Endothelial cell of umbilical vein (primary cell): ENCODE results near the gene PGAP3. TPM values are rescaled to one million over a fixed set of nuclear protein-coding genes. Genes with fewer than 3 reads are reported as not detected.
"Not testable (repeated sequence)": the region's sequence is repeated elsewhere in the genome, so short reads cannot be mapped to it uniquely, and the experiment has no call there.

Source experiments
- BruUV-seq: library from RNA; stranded (reverse); fragments of 400-500 nt; replicated peaks from 2 replicates; lab custom pipeline; 2021; lab: Mats Ljungman, UMichigan
- CTCF ChIA-PET: fragments of 300-600, 350-600 bp; sonication (Branson Sonifier 250); formaldehyde crosslinking; loops from one replicate; lab custom pipeline; 2021; ENCODE audit warnings: antibody characterized with exemption, inconsistent platforms; lab: Charles Lee
- POLR2A ChIA-PET: fragments of 300-600, 350-600 bp; sonication (Branson Sonifier 250); formaldehyde crosslinking; loops from one replicate; lab custom pipeline; 2021; ENCODE audit warnings: antibody characterized with exemption, inconsistent platforms; lab: Charles Lee
- DNase-seq: peaks from one replicate; pipeline ENCODE4 v3.0.0-alpha.2; 2011; ENCODE audit warnings: low read depth, low spot score
- FAIRE-seq: peaks from 2 replicates; lab custom pipeline; 2011; peaks lifted over from hg19 to GRCh38; lab: Jason Lieb, UNC
- H2AFZ ChIP-seq: 2 replicates; pipeline ENCODE4 v1.6.0; 2012; ENCODE audit warnings: low read depth, low read length, control low read depth, inconsistent platforms
- H3K27ac ChIP-seq: 2 replicates; pipeline ENCODE4 v1.5.1; 2011; ENCODE audit warnings: low read depth, mild to moderate bottlenecking, control low read depth, low read length, moderate library complexity; ENCODE audit not compliant: insufficient read depth
- H3K27me3 ChIP-seq, 2 experiments: 2 replicates each; pipeline versions ENCODE4 v1.6.0 to v1.6.1; 2011; ENCODE audit warnings: low read length in 2 of 2, mixed read lengths in 1 of 2; ENCODE audit not compliant: control insufficient read depth in 2 of 2, insufficient read depth in 2 of 2
- H3K36me3 ChIP-seq, 2 experiments: 2 replicates in 1 of 2; 3 replicates in 1 of 2; pipeline ENCODE4 v1.5.1; 2011; ENCODE audit warnings: low read length in 2 of 2, mild to moderate bottlenecking in 1 of 2, moderate library complexity in 1 of 2; ENCODE audit not compliant: control insufficient read depth in 2 of 2, insufficient read depth in 2 of 2; ENCODE audit errors: extremely low read depth in 1 of 2
- H3K4me1 ChIP-seq: 3 replicates; pipeline ENCODE4 v1.5.1; 2011; ENCODE audit warnings: mild to moderate bottlenecking, low read length; ENCODE audit not compliant: control insufficient read depth, insufficient read depth; ENCODE audit errors: extremely low read depth
- H3K4me2 ChIP-seq: 2 replicates; pipeline ENCODE4 v1.6.1; 2011; ENCODE audit warnings: low read length, control low read depth, mixed read lengths; ENCODE audit not compliant: insufficient read depth
- H3K4me3 ChIP-seq, 3 experiments: fragments of 200-600 bp in 1 of 3; sonication (generic), shearing (Covaris generic) in 1 of 3; replicated peaks in 1 of 3; 2 replicates each; pipeline ENCODE4 v1.5.1; 2011 to 2016; ENCODE audit warnings: control low read depth in 3 of 3, low read length in 3 of 3, mild to moderate bottlenecking in 2 of 3, inconsistent platforms in 1 of 3, low read depth in 1 of 3, moderate library complexity in 1 of 3; ENCODE audit not compliant: insufficient read depth in 1 of 3
- H3K79me2 ChIP-seq: 2 replicates; pipeline ENCODE4 v1.6.0; 2012; ENCODE audit warnings: low read length, inconsistent platforms; ENCODE audit not compliant: control insufficient read depth, insufficient read depth
- H3K9ac ChIP-seq: replicated peaks from 2 replicates; pipeline ENCODE3; 2011; ENCODE audit warnings: low read length, control low read depth; ENCODE audit not compliant: insufficient read depth; ENCODE audit errors: extremely low read depth
- H3K9me1 ChIP-seq: replicated peaks from 3 replicates; pipeline ENCODE4 v1.6.0; 2011; ENCODE audit warnings: mild to moderate bottlenecking, low read length; ENCODE audit not compliant: control insufficient read depth, insufficient read depth; ENCODE audit errors: extremely low read depth
- H3K9me3 ChIP-seq: replicated peaks from 2 replicates; pipeline ENCODE4 v1.5.1; 2012; ENCODE audit warnings: low read length, inconsistent platforms; ENCODE audit not compliant: control insufficient read depth, insufficient read depth
- H4K20me1 ChIP-seq: replicated peaks from 2 replicates; pipeline ENCODE3; 2011; ENCODE audit warnings: mild to moderate bottlenecking, low read length; ENCODE audit not compliant: control insufficient read depth, insufficient read depth; ENCODE audit errors: extremely low read depth
- EZH2 ChIP-seq: IDR thresholded peaks from 2 replicates; pipeline ENCODE4 v1.6.1; 2012; ENCODE audit warnings: borderline replicate concordance, low read depth, mild to moderate bottlenecking, moderate library complexity, low read length, inconsistent platforms; ENCODE audit not compliant: severe bottlenecking
- FOS ChIP-seq: IDR thresholded peaks from 2 replicates; pipeline ENCODE4 v1.6.1; 2011; ENCODE audit warnings: mild to moderate bottlenecking, low read length, moderate library complexity, borderline replicate concordance; ENCODE audit not compliant: insufficient read depth
- GATA2 ChIP-seq: IDR thresholded peaks from 2 replicates; pipeline ENCODE4 v1.7.0; 2011; ENCODE audit warnings: low read depth, mild to moderate bottlenecking, moderate library complexity, mixed read lengths, low read length; ENCODE audit not compliant: insufficient read length, insufficient read depth
- JUN ChIP-seq: IDR thresholded peaks from 2 replicates; pipeline ENCODE4 v1.6.1; 2011; ENCODE audit warnings: borderline replicate concordance, low read depth; ENCODE audit not compliant: insufficient read length, insufficient read depth
- MYC ChIP-seq: IDR thresholded peaks from one replicate; pipeline ENCODE4 v1.6.1; 2011; ENCODE audit warnings: mild to moderate bottlenecking, low read depth, low read length
- POLR2A ChIP-seq: IDR thresholded peaks from 2 replicates; pipeline ENCODE4 v1.6.1; 2012; ENCODE audit warnings: low read depth, mild to moderate bottlenecking, control low read depth, low read length
- POLR2AphosphoS5 ChIP-seq: IDR thresholded peaks from 2 replicates; pipeline ENCODE4 v1.6.1; 2012; ENCODE audit warnings: low read depth, mild to moderate bottlenecking, control low read depth, low read length, moderate library complexity; ENCODE audit not compliant: insufficient read depth
- dilution Hi-C: fragments of 300-500 bp; cut with MboI; formaldehyde crosslinking; loops from one replicate; pipeline ENCODE4 v1.15.0; 2019; ENCODE audit warnings: low sequenced_read_pairs; ENCODE audit not compliant: extremely low pct_ligation_motif_present
- intact Hi-C: fragments of 100-400 bp; cut with micrococcal nuclease; formaldehyde crosslinking; loops from one replicate; pipeline ENCODE4 v1.10.0; 2022
- polyA plus RNA-seq, 4 experiments: library from polyadenylated mRNA; depleted of rRNA in 3 of 4; stranded (reverse) in 3 of 4; unstranded in 1 of 4; fragments of >200 nt; gene quantifications; 2 replicates each; pipeline versions ENCODE4 v1.2.1 to v1.2.3, GENCODE V29; 2011 to 2012; ENCODE audit warnings: missing spikeins in 1 of 4
- total RNA-seq: library from RNA; stranded (reverse); gene quantifications from 2 replicates; pipeline ENCODE4 v1.2.3, GENCODE V29; 2021
- TF ChIP-seq, protein P1 (sequence below): IDR thresholded peaks from 2 replicates; pipeline ENCODE4 v1.6.1; 2011; ENCODE audit not compliant: insufficient read depth, insufficient read length
- TF ChIP-seq, protein P2 (sequence below), 2 donors: IDR thresholded peaks; 1 replicate in 1 of 2; 2 replicates in 1 of 2; pipeline ENCODE4 v1.5.1; 2011; ENCODE audit warnings: low read length in 2 of 2, mild to moderate bottlenecking in 2 of 2, moderate library complexity in 2 of 2, control low read depth in 1 of 2, inconsistent platforms in 1 of 2, low read depth in 1 of 2; ENCODE audit not compliant: insufficient read depth in 1 of 2; ENCODE audit errors: extremely low read depth in 1 of 2

Gene PGAP3
- total and polyA plus RNA-seq, 2 donors (not counting 3 experiments of a cell fraction or from before 2014, with no cell fraction given): 6.4 to 14.9 TPM

DNA sequence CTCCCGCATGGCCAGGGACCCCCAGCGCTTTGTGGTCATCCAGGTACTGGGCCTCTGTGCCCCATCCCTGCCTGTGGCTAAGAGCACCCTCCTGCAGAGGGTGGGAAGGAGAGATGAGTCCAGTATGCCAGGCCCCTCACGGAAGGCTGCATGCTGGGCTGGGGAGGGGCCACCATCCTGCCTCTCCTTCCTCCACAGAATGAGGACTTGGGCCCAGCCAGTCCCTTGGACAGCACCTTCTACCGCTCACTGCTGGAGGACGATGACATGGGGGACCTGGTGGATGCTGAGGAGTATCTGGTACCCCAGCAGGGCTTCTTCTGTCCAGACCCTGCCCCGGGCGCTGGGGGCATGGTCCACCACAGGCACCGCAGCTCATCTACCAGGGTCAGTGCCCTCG, 38.8 kb upstream of the PGAP3 start:
- H3K79me2 ChIP-seq: no peaks in the 10 kb centered on the region
- H3K9me3 ChIP-seq: no peaks in the 10 kb centered on the region
- H3K9ac ChIP-seq: no peak overlapping the region
- no peaks in the 10 kb centered on the region for H4K20me1 ChIP-seq
- POLR2A ChIA-PET: no interaction called here
- DNase-seq: no peak
- CTCF ChIA-PET: no interaction called here
- no peak for TF ChIP-seq GATA2
- no peak for TF ChIP-seq FOS
- TF ChIP-seq EZH2: no peak
- no peak for TF ChIP-seq POLR2AphosphoS5
- TF ChIP-seq, protein P1, sequence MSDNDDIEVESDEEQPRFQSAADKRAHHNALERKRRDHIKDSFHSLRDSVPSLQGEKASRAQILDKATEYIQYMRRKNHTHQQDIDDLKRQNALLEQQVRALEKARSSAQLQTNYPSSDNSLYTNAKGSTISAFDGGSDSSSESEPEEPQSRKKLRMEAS: no peak
- no peak for TF ChIP-seq POLR2A
- no peak for TF ChIP-seq JUN
- TF ChIP-seq, protein P2, sequence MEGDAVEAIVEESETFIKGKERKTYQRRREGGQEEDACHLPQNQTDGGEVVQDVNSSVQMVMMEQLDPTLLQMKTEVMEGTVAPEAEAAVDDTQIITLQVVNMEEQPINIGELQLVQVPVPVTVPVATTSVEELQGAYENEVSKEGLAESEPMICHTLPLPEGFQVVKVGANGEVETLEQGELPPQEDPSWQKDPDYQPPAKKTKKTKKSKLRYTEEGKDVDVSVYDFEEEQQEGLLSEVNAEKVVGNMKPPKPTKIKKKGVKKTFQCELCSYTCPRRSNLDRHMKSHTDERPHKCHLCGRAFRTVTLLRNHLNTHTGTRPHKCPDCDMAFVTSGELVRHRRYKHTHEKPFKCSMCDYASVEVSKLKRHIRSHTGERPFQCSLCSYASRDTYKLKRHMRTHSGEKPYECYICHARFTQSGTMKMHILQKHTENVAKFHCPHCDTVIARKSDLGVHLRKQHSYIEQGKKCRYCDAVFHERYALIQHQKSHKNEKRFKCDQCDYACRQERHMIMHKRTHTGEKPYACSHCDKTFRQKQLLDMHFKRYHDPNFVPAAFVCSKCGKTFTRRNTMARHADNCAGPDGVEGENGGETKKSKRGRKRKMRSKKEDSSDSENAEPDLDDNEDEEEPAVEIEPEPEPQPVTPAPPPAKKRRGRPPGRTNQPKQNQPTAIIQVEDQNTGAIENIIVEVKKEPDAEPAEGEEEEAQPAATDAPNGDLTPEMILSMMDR (IDR thresholded peaks at IDR 0.05; ENCODE audit: extremely low read depth in 1 of 2, insufficient read depth in 1 of 2, low read depth in 1 of 2, low read length in 2 of 2): no peak
- no peak for TF ChIP-seq MYC
- no peak for FAIRE-seq
- no peak overlapping the region for H3K4me2 ChIP-seq
- intact Hi-C loops: no loop called here
- H3K4me3 ChIP-seq: no peak overlapping the region
- H3K9me1 ChIP-seq: no peaks in the 10 kb centered on the region
- peaks cover 22% of the 10 kb centered on the region for H3K4me1 ChIP-seq
- dilution Hi-C loops: no loop called here
- no peaks in the 10 kb centered on the region for H3K27me3 ChIP-seq
- H2AFZ ChIP-seq: no peak overlapping the region
- peaks cover 2% of the 10 kb centered on the region in 2 experiments for H3K36me3 ChIP-seq
- no TSS peak for BruUV-seq
- no peak overlapping the region for H3K27ac ChIP-seq

DNA sequence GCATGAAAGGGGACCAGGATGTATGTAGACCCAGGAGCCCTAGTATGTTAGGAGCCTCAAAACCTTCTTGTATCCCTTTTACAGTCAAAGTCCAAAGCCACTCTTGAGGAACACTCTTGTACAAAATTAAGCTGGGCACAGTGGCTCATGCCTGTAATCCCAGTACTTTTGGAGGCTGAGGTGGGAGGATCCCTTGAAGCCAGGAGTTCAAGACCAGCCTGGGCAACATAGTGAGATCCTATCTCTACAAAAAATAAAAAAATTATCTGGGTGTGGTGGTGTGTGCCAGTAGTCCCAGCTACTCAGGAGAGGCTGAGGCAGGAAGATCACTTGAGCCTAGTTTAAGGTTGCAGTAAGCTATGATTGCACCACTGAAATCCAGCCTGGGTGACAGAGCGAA, 38.1 kb upstream of the PGAP3 start:
- H2AFZ ChIP-seq, H3K27ac ChIP-seq, H3K9me1 ChIP-seq, BruUV-seq, H3K4me3 ChIP-seq, H3K79me2 ChIP-seq, POLR2A ChIA-PET, H3K27me3 ChIP-seq, H3K36me3 ChIP-seq, H3K4me2 ChIP-seq, H3K9ac ChIP-seq, DNase-seq, FAIRE-seq, H4K20me1 ChIP-seq, intact Hi-C loops, dilution Hi-C loops, H3K9me3 ChIP-seq: not testable (repeated sequence)
- CTCF ChIA-PET: interaction anchor here (1.6 kb wide), 1 partner anchor 72 kb away, joined by 7 read pairs; no protein-coding TSS in a partner anchor
- H3K4me1 ChIP-seq: peaks cover 22% of the 10 kb centered on the region
